SK-N-SH treated with all-trans-retinoic acid at 6 μM for 48 hours (cell line): ENCODE measurements around the gene MTUS2.

Experiments used
- RARB ChIP-seq: fragments of 250-450 bp; sonication (Bioruptor Pico); IDR thresholded peaks from 2 replicates; pipeline ENCODE4 v1.8.0; 2021; ENCODE audit warnings: mild to moderate bottlenecking, moderate library complexity
- TOX ChIP-seq: fragments of 250-450 bp; sonication (Bioruptor Pico); IDR thresholded peaks from 2 replicates; pipeline ENCODE4 v1.8.0; 2021; ENCODE audit warnings: mild to moderate bottlenecking, moderate library complexity, borderline replicate concordance
- ZNF8 ChIP-seq: fragments of 450-650 bp; formaldehyde crosslinking; IDR thresholded peaks from 2 replicates; pipeline ENCODE4 v1.5.0; 2020; ENCODE audit warnings: mild to moderate bottlenecking, moderate library complexity
- TF ChIP-seq, protein P1 (sequence below): fragments of 250-450 bp; sonication (Bioruptor Pico); IDR thresholded peaks from 2 replicates; pipeline ENCODE4 v1.8.0; 2020; ENCODE audit warnings: mild to moderate bottlenecking, moderate library complexity, borderline replicate concordance

DNA sequence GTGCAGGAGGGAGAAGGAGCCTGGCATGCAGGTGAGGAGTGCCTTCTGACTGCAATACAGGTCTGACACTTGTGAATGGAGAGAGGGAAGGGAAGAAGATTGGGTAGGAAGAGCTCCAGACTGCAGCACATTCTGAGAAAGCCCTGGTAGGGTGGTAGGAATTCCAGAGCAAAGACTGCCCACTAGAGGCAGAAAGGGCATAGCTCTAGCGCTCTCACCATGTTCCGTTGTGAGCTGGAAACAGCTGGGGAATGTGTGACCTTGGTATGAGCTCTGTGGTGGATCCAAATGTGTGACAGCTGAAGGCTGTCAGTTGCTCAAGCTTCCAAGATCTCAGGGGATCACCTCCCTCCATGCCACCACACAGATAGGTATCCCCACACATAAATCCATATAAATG lies 2.9 kb upstream of the MTUS2 start:
- TF ChIP-seq ZNF8 (CRISPR knock-in tag) (no peak), RARB (CRISPR knock-in tag) (no peak), TOX (no peak)
- TF ChIP-seq, protein P1, sequence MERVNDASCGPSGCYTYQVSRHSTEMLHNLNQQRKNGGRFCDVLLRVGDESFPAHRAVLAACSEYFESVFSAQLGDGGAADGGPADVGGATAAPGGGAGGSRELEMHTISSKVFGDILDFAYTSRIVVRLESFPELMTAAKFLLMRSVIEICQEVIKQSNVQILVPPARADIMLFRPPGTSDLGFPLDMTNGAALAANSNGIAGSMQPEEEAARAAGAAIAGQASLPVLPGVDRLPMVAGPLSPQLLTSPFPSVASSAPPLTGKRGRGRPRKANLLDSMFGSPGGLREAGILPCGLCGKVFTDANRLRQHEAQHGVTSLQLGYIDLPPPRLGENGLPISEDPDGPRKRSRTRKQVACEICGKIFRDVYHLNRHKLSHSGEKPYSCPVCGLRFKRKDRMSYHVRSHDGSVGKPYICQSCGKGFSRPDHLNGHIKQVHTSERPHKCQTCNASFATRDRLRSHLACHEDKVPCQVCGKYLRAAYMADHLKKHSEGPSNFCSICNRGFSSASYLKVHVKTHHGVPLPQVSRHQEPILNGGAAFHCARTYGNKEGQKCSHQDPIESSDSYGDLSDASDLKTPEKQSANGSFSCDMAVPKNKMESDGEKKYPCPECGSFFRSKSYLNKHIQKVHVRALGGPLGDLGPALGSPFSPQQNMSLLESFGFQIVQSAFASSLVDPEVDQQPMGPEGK (CRISPR knock-in tag): no peak
